Parathyroid adenoma (tissue), 2 donors: ENCODE measurements around the gene ITGB3.

Source experiments
- H2AFZ ChIP-seq: fragments of 300-600 bp; sonication (generic); one replicate; pipeline ENCODE4 v1.7.0; 2017; ENCODE audit warnings: antibody characterized with exemption, mild to moderate bottlenecking
- H3K27ac ChIP-seq: fragments of 300-600 bp; sonication (generic); one replicate; pipeline ENCODE4 v1.7.0; 2017
- H3K27me3 ChIP-seq: fragments of 300-600 bp; sonication (generic); one replicate; pipeline ENCODE4 v1.7.0; 2017; ENCODE audit warnings: low read length; ENCODE audit not compliant: control insufficient read depth, insufficient read depth
- H3K36me3 ChIP-seq: fragments of 300-600 bp; sonication (generic); one replicate; pipeline ENCODE4 v1.7.0; 2017; ENCODE audit warnings: low read length; ENCODE audit not compliant: control insufficient read depth, insufficient read depth
- H3K4me1 ChIP-seq: fragments of 300-600 bp; sonication (generic); one replicate; pipeline ENCODE4 v1.7.0; 2017; ENCODE audit warnings: control low read depth
- H3K4me2 ChIP-seq: fragments of 300-600 bp; sonication (generic); one replicate; pipeline ENCODE4 v1.7.0; 2017; ENCODE audit warnings: low read length
- H3K4me3 ChIP-seq: fragments of 300-600 bp; sonication (generic); one replicate; pipeline ENCODE4 v1.7.0; 2017; ENCODE audit warnings: low read depth, low read length
- H3K79me2 ChIP-seq: fragments of 300-600 bp; sonication (generic); one replicate; pipeline ENCODE4 v1.7.0; 2017; ENCODE audit warnings: control low read depth
- H3K9ac ChIP-seq: fragments of 300-600 bp; sonication (generic); one replicate; pipeline ENCODE4 v1.7.0; 2017; ENCODE audit warnings: mild to moderate bottlenecking
- H3K9me3 ChIP-seq: fragments of 300-600 bp; sonication (generic); one replicate; pipeline ENCODE4 v1.7.0; 2017; ENCODE audit warnings: low read length; ENCODE audit not compliant: control insufficient read depth
- CTCF ChIP-seq: fragments of 300-600 bp; sonication (generic); IDR thresholded peaks from one replicate; pipeline ENCODE4 v1.7.0; 2017; ENCODE audit warnings: antibody characterized with exemption, mild to moderate bottlenecking
- donor health status: primary hyperparathyroidism.

ITGB3 gene

DNA sequence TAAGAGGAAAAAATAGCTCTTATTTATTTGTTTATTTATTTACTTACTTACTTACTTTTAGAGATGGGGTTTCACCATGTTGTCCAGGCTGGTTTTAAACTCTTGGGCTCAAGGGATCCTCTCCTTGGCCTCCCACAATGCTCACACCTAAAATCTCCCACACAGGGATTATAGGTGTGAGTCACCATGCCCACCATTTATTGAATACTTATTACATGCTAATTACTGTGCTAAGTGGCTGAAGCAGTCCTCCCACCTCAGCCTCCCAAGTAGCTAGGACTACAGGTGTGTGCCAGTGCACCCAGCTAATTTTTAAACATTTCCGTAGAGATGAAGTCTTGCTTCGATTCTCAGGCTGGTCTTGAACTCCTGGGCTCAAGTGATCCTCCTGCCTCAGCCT lies 11.0 kb upstream of the ITGB3 start:
- Histone ChIP-seq H3K9ac (no peak overlapping the region), H3K79me2 (no peaks in the 10 kb centered on the region), H3K36me3 (no peaks in the 10 kb centered on the region), H3K4me2 (no peak overlapping the region), H3K27ac (no peak overlapping the region), H3K27me3 (no peaks in the 10 kb centered on the region), H3K4me1 (peaks cover 16% of the 10 kb centered on the region), H3K9me3 (no peaks in the 10 kb centered on the region), H2AFZ (no peak overlapping the region), H3K4me3 (no peak overlapping the region)
- TF ChIP-seq CTCF = no peak

DNA sequence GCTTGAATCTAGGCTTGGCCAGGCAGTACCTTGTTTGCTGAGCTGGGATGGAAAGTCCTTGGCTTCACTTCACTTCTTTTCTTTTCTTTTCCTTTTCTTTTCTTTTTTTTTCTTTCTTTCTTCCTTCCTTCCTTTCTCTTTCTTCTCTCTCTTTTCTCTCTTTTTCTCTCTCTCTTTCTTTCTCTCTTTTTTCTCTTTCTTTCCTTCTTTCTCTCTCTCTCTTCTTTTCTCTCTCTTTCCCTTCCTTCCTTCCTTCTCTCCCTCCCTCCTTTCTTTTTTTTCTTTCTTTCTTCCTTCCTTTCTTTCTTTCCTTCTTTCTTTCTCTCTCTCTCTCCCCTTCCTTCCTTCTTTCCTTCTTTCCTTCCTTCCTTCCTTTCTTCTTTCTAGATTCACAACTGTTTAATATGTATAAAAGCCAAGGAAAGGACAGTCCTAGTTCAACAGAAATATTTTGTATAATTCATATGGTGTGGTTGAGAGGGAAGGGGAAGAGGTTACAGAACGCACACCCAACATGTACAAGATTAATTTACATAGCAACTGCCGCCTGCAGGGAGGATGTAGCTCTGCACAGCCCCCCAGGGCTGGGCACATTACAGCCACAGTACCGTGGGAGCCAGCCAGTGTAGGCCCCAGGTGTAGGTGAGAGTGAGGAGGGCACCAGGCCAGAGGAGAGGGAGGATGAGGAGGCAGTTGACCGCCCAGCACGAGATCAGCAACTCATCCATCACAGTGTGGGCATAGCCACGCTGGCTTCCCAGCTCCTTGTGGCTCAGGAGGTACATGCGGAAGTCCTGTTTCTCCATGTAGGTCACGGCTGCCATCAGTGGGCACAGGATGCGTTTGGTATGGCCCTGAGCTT lies 9.7 kb upstream of the ITGB3 start:
- Histone ChIP-seq H3K4me3 (no peak overlapping the region), H3K27ac (no peak overlapping the region), H2AFZ (no peak overlapping the region), H3K27me3 (no peaks in the 10 kb centered on the region), H3K9ac (no peak overlapping the region), H3K4me1 (peaks cover 16% of the 10 kb centered on the region), H3K4me2 (no peak overlapping the region), H3K79me2 (no peaks in the 10 kb centered on the region), H3K36me3 (no peaks in the 10 kb centered on the region), H3K9me3 (no peaks in the 10 kb centered on the region)
- no peak for TF ChIP-seq CTCF

GRCh38 chr17:47244697-47245096 lies 8.9 kb upstream of the ITGB3 start:
- Histone ChIP-seq H3K4me3 (no peak overlapping the region), H3K79me2 (no peaks in the 10 kb centered on the region), H3K27me3 (no peaks in the 10 kb centered on the region), H3K27ac (no peak overlapping the region), H3K4me2 (no peak overlapping the region), H3K9me3 (no peaks in the 10 kb centered on the region), H3K36me3 (no peaks in the 10 kb centered on the region), H3K9ac (no peak overlapping the region), H2AFZ (no peak overlapping the region), H3K4me1 (peaks cover 11% of the 10 kb centered on the region)
- no peak for TF ChIP-seq CTCF

GRCh38 chr17:47246120-47246519 lies 7.5 kb upstream of the ITGB3 start:
- Histone ChIP-seq H3K27ac (no peak overlapping the region), H3K36me3 (no peaks in the 10 kb centered on the region), H3K4me2 (no peak overlapping the region), H2AFZ (no peak overlapping the region), H3K27me3 (no peaks in the 10 kb centered on the region), H3K9me3 (no peaks in the 10 kb centered on the region), H3K9ac (no peak overlapping the region), H3K4me3 (no peak overlapping the region), H3K79me2 (no peaks in the 10 kb centered on the region), H3K4me1 (no peaks in the 10 kb centered on the region)
- TF ChIP-seq CTCF = no peak

DNA sequence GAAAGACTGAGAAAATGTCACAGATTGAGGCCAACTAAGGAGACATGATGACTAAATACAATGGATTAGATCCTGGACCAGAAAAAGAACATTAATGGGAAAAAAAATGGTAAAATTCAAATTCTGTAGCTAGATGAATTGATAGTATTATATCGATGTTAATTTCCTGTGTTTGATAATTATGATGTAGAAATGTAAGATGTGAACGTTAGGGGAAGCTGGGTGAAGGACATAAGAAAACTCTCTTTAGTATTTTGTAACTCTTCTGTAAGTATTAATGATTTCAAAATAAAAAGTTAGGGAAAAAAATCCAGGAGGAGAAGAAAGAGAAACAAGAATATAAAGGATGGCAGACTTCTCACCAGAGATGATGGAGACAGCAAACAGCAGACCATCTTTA lies 2.8 kb upstream of the ITGB3 start:
- no peaks in the 10 kb centered on the region for H3K79me2 ChIP-seq
- H3K4me1 ChIP-seq = no peaks in the 10 kb centered on the region
- H3K4me2 ChIP-seq = no peak overlapping the region
- no peaks in the 10 kb centered on the region for H3K9me3 ChIP-seq
- no peak for TF ChIP-seq CTCF
- H3K9ac ChIP-seq = no peak overlapping the region
- H3K27ac ChIP-seq = no peak overlapping the region
- H3K27me3 ChIP-seq = no peaks in the 10 kb centered on the region
- H2AFZ ChIP-seq = no peak overlapping the region
- H3K36me3 ChIP-seq = no peaks in the 10 kb centered on the region
- H3K4me3 ChIP-seq = no peak overlapping the region
